ENCODE data around the gene UBAP2L. TPM values are rescaled to one million over a fixed set of nuclear protein-coding genes. Genes with fewer than 3 reads are reported as not detected.

UBAP2L gene
- total and polyA plus RNA-seq, 9 of the 15 experiments (the other 6 are each of a cell fraction or from before 2014, with no cell fraction given): 75.0 to 245 (median 119) TPM

GRCh38 chr1:154220071-154220969 lies at the start of gene UBAP2L (continued):
- TF ChIP-seq ZNF407 (IDR thresholded peaks at IDR 0.05; ENCODE audit: low read depth) (peak; percentile 86), RBBP5 (IDR thresholded peaks at IDR 0.05; ENCODE audit: borderline replicate concordance, insufficient read depth, low read length, poor library complexity, severe bottlenecking) (peak; percentile 76), NCOA4 (IDR thresholded peaks at IDR 0.05; ENCODE audit: partially characterized antibody) (no peak), SMARCB1 (IDR thresholded peaks at IDR 0.05; ENCODE audit: insufficient read length, low read depth) (no peak), ZSCAN32 (CRISPR knock-in tag; IDR thresholded peaks at IDR 0.05) (no peak), FOXP4 (CRISPR knock-in tag; IDR thresholded peaks at IDR 0.05; ENCODE audit: borderline replicate concordance) (no peak), RERE (CRISPR knock-in tag; IDR thresholded peaks at IDR 0.05; ENCODE audit: borderline replicate concordance) (no peak), ZNF408 (CRISPR knock-in tag; IDR thresholded peaks at IDR 0.05; ENCODE audit: low read depth) (no peak), ZNF175 (CRISPR knock-in tag; IDR thresholded peaks at IDR 0.05; ENCODE audit: low read depth) (0 out of 2 replicates have a peak, but pooled peaks have one; percentile 59)
